Measurements from ENCODE around the gene CHCHD3.

CHCHD3 gene

DNA sequence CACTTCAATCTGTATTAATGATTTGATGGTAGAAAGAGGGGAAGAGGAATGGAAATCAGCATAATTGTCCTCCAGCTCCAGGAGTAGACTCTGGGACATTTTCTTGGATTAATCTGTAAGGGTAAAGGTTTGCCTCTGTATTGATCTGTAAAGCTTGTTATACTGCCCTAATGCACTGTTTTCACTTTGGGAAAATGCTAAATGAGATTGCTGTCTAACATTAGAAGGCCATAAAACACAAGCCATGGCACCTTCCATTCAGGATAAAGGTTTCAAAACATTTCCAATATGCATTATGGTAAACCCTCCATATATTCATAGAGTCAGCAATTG, 282.8 kb downstream of the CHCHD3 start:
- Histone ChIP-seq H3K27me3 (ENCODE audit: control insufficient read depth in 1 of 2, insufficient read depth in 2 of 2, low read length in 2 of 2) (no peaks in the 10 kb centered on the region), H3K4me1 (ENCODE audit: insufficient read depth, low read length) (no peaks in the 10 kb centered on the region), H3K36me3 (ENCODE audit: insufficient read depth, low read length) (peaks cover 10% of the 10 kb centered on the region), H3K27ac (ENCODE audit: low read depth, low read length) (no peak overlapping the region), H3K9ac (ENCODE audit: low read length) (no peak overlapping the region), H3K4me3 (ENCODE audit: low read depth in 1 of 2, low read length in 2 of 2) (no peak overlapping the region), H3K9me3 (ENCODE audit: low read length) (no peaks in the 10 kb centered on the region)

DNA sequence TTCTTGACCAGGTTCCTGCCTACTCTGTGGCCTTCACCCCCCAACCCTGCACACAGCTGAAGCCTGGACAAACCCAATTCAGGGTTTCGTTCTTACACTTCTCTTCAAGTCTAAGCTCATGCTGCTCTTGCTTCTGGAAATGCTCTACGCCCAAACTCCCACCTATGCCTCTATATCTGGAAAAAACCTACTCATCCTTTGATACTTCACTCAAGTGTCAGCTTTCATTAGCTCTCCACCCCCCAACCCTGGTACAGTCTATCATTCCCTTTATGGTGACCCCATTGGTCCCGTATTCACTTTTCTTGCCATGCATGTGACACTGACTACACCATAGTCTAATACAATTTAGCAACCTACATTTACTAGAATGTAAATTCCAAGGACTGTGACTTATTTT, 284.7 kb downstream of the CHCHD3 start:
- H3K27me3 ChIP-seq (ENCODE audit: control insufficient read depth in 1 of 2, insufficient read depth in 2 of 2, low read length in 2 of 2) = no peaks in the 10 kb centered on the region
- peaks cover 10% of the 10 kb centered on the region for H3K36me3 ChIP-seq (ENCODE audit: insufficient read depth, low read length)
- H3K4me3 ChIP-seq (ENCODE audit: low read depth in 1 of 2, low read length in 2 of 2) = no peak overlapping the region
- H3K9ac ChIP-seq (ENCODE audit: low read length) = no peak overlapping the region
- no peaks in the 10 kb centered on the region for H3K4me1 ChIP-seq (ENCODE audit: insufficient read depth, low read length)
- no peak overlapping the region for H3K27ac ChIP-seq (ENCODE audit: low read depth, low read length)
- no peaks in the 10 kb centered on the region for H3K9me3 ChIP-seq (ENCODE audit: low read length)

GRCh38 chr7:132793474-132793873, 288.4 kb downstream of the CHCHD3 start:
- Histone ChIP-seq H3K9ac (ENCODE audit: low read length) (no peak overlapping the region), H3K4me3 (ENCODE audit: low read depth in 1 of 2, low read length in 2 of 2) (no peak overlapping the region), H3K4me1 (ENCODE audit: insufficient read depth, low read length) (no peaks in the 10 kb centered on the region), H3K27me3 (ENCODE audit: control insufficient read depth in 1 of 2, insufficient read depth in 2 of 2, low read length in 2 of 2) (no peaks in the 10 kb centered on the region), H3K9me3 (ENCODE audit: low read length) (no peaks in the 10 kb centered on the region), H3K36me3 (ENCODE audit: insufficient read depth, low read length) (peaks cover 10% of the 10 kb centered on the region), H3K27ac (ENCODE audit: low read depth, low read length) (no peak overlapping the region)

DNA sequence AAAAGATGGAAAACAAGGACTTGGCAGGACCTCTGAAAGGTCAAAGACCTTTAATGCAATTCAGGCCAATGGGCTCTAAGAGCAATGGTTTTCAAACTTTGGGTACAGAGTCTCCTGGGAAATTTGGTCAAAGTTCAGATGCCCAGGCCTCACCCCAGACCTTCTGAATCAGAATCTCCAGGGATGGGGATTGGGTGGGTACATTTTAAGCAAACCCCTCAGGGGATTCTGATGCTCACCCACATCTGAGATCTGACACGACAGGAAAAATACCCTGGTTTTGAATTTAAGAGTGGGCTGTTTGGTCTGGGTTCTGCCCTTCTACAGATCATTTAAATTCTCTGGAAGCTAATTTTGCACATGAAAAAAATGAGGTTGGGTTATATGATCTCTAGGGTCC, 290.9 kb downstream of the CHCHD3 start:
- Histone ChIP-seq H3K4me1 (ENCODE audit: insufficient read depth, low read length) (no peaks in the 10 kb centered on the region), H3K9me3 (ENCODE audit: low read length) (no peaks in the 10 kb centered on the region), H3K27me3 (ENCODE audit: control insufficient read depth in 1 of 2, insufficient read depth in 2 of 2, low read length in 2 of 2) (no peaks in the 10 kb centered on the region), H3K27ac (ENCODE audit: low read depth, low read length) (no peak overlapping the region), H3K36me3 (ENCODE audit: insufficient read depth, low read length) (peaks cover 6% of the 10 kb centered on the region), H3K4me3 (ENCODE audit: low read depth in 1 of 2, low read length in 2 of 2) (no peak overlapping the region), H3K9ac (ENCODE audit: low read length) (no peak overlapping the region)

GRCh38 chr7:132790104-132790503, 291.8 kb downstream of the CHCHD3 start:
- Histone ChIP-seq H3K4me3 (ENCODE audit: low read depth in 1 of 2, low read length in 2 of 2) (no peak overlapping the region), H3K9ac (ENCODE audit: low read length) (no peak overlapping the region), H3K4me1 (ENCODE audit: insufficient read depth, low read length) (no peaks in the 10 kb centered on the region), H3K36me3 (ENCODE audit: insufficient read depth, low read length) (no peaks in the 10 kb centered on the region), H3K27ac (ENCODE audit: low read depth, low read length) (no peak overlapping the region), H3K27me3 (ENCODE audit: control insufficient read depth in 1 of 2, insufficient read depth in 2 of 2, low read length in 2 of 2) (no peaks in the 10 kb centered on the region), H3K9me3 (ENCODE audit: low read length) (no peaks in the 10 kb centered on the region)

GRCh38 chr7:132789281-132789680, 292.6 kb downstream of the CHCHD3 start:
- H3K4me3 ChIP-seq (ENCODE audit: low read depth in 1 of 2, low read length in 2 of 2) = no peak overlapping the region
- no peaks in the 10 kb centered on the region for H3K36me3 ChIP-seq (ENCODE audit: insufficient read depth, low read length)
- H3K27ac ChIP-seq (ENCODE audit: low read depth, low read length) = no peak overlapping the region
- no peak overlapping the region for H3K9ac ChIP-seq (ENCODE audit: low read length)
- H3K27me3 ChIP-seq (ENCODE audit: control insufficient read depth in 1 of 2, insufficient read depth in 2 of 2, low read length in 2 of 2) = no peaks in the 10 kb centered on the region
- no peaks in the 10 kb centered on the region for H3K4me1 ChIP-seq (ENCODE audit: insufficient read depth, low read length)
- no peaks in the 10 kb centered on the region for H3K9me3 ChIP-seq (ENCODE audit: low read length)

DNA sequence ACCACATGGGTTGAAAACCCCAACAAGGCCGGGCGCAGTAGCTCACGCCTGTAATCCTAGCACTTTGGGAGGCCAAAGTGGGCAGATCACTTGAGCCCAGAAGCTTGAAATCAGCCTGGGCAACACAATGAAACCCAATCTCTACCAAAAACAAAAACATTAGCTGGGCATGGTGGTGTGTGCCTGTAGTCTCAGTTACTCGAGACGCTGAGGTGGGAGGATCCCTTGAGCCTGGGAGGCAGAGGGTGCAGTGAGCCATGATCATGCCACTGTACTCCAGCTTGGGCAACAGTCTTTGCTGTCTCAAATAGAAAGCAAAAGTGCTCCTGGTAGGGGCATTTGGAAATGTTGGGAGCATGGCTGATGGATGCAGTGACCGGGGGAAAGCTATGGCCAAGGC, 296.0 kb downstream of the CHCHD3 start:
- Histone ChIP-seq H3K4me3 (ENCODE audit: low read depth in 1 of 2, low read length in 2 of 2) (no peak overlapping the region), H3K27me3 (ENCODE audit: control insufficient read depth in 1 of 2, insufficient read depth in 2 of 2, low read length in 2 of 2) (no peaks in the 10 kb centered on the region), H3K4me1 (ENCODE audit: insufficient read depth, low read length) (no peaks in the 10 kb centered on the region), H3K36me3 (ENCODE audit: insufficient read depth, low read length) (peaks cover 7% of the 10 kb centered on the region), H3K9ac (ENCODE audit: low read length) (no peak overlapping the region), H3K9me3 (ENCODE audit: low read length) (no peaks in the 10 kb centered on the region), H3K27ac (ENCODE audit: low read depth, low read length) (no peak overlapping the region)

GRCh38 chr7:132784406-132784805, 297.5 kb downstream of the CHCHD3 start:
- Histone ChIP-seq H3K9me3 (ENCODE audit: low read length) (no peaks in the 10 kb centered on the region), H3K9ac (ENCODE audit: low read length) (no peak overlapping the region), H3K27ac (ENCODE audit: low read depth, low read length) (no peak overlapping the region), H3K27me3 (ENCODE audit: control insufficient read depth in 1 of 2, insufficient read depth in 2 of 2, low read length in 2 of 2) (no peaks in the 10 kb centered on the region), H3K4me3 (ENCODE audit: low read depth in 1 of 2, low read length in 2 of 2) (no peak overlapping the region), H3K4me1 (ENCODE audit: insufficient read depth, low read length) (no peaks in the 10 kb centered on the region), H3K36me3 (ENCODE audit: insufficient read depth, low read length) (peaks cover 7% of the 10 kb centered on the region)

GRCh38 chr7:132783824-132784223, 298.1 kb downstream of the CHCHD3 start:
- Histone ChIP-seq H3K4me3 (ENCODE audit: low read depth in 1 of 2, low read length in 2 of 2) (no peak overlapping the region), H3K27ac (ENCODE audit: low read depth, low read length) (no peak overlapping the region), H3K36me3 (ENCODE audit: insufficient read depth, low read length) (peaks cover 7% of the 10 kb centered on the region), H3K4me1 (ENCODE audit: insufficient read depth, low read length) (no peaks in the 10 kb centered on the region), H3K27me3 (ENCODE audit: control insufficient read depth in 1 of 2, insufficient read depth in 2 of 2, low read length in 2 of 2) (no peaks in the 10 kb centered on the region), H3K9me3 (ENCODE audit: low read length) (no peaks in the 10 kb centered on the region), H3K9ac (ENCODE audit: low read length) (no peak overlapping the region)

DNA sequence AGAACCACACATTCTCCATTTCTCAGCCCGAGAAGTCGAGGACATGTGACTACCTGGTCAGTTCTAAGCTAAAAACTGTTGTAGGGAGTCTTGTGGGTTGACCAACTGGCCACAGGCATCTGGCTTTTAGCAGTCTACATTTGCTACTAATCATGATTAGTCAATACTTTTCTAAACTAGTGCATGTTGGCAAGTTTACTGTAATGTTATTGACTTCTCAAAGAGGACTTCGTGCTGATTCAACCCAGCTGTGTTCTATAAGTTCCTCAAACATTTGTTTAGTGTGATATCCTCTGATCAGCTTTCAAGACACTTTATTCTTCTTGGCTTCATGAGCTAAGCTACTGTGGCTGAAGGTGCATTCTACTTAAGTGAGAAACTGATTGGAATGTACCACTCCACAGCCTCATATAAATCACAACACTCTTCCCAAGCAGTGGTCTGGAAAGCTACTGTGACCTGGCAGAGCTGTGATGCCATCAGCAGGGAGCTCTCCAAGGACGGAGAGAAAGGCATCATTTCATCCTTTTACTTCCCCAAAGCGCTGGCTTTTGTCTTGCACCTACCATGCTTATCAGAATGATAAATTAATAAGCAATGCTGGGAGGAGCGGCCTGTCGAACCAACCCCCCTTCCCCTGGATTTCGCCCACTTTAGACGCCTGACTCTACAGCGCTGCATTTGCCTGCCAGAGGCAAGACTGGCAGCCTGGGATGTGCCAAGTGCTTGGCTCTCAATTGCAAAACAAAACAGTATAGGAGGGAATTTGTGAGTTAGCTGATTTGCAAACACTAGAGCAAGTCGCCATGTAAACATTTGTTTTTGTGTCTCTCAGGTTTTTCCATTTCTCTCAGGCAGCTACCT, 298.9 kb downstream of the CHCHD3 start:
- no peaks in the 10 kb centered on the region for H3K9me3 ChIP-seq (ENCODE audit: low read length)
- no peak overlapping the region for H3K4me3 ChIP-seq (ENCODE audit: low read depth in 1 of 2, low read length in 2 of 2)
- no peaks in the 10 kb centered on the region for H3K4me1 ChIP-seq (ENCODE audit: insufficient read depth, low read length)
- H3K27me3 ChIP-seq (ENCODE audit: control insufficient read depth in 1 of 2, insufficient read depth in 2 of 2, low read length in 2 of 2) = no peaks in the 10 kb centered on the region
- H3K27ac ChIP-seq (ENCODE audit: low read depth, low read length) = no peak overlapping the region
- peaks cover 7% of the 10 kb centered on the region for H3K36me3 ChIP-seq (ENCODE audit: insufficient read depth, low read length)
- H3K9ac ChIP-seq (ENCODE audit: low read length) = no peak overlapping the region

DNA sequence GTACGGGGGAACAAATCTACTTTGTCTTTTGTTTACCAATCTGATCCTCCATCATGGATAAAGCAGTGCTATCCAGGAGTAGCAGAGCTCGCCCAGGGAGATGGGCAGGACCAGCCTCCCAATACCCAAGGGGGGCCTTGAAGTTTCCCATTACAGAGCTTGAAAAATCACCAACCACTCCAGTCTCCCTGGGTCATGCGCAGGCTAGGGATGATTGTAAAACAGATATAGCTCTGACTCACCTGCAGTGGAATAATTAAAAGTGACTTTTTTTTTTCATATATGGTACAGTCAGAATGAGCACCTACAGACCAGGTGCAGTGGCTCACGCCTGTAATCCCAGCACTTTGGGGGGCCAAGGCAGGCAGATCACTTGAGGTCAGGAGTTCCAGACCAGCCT, 301.1 kb downstream of the CHCHD3 start:
- no peak overlapping the region for H3K9ac ChIP-seq (ENCODE audit: low read length)
- no peaks in the 10 kb centered on the region for H3K27me3 ChIP-seq (ENCODE audit: control insufficient read depth in 1 of 2, insufficient read depth in 2 of 2, low read length in 2 of 2)
- no peaks in the 10 kb centered on the region for H3K9me3 ChIP-seq (ENCODE audit: low read length)
- H3K27ac ChIP-seq (ENCODE audit: low read depth, low read length) = no peak overlapping the region
- H3K4me3 ChIP-seq (ENCODE audit: low read depth in 1 of 2, low read length in 2 of 2) = no peak overlapping the region
- H3K4me1 ChIP-seq (ENCODE audit: insufficient read depth, low read length) = no peaks in the 10 kb centered on the region
- H3K36me3 ChIP-seq (ENCODE audit: insufficient read depth, low read length) = peaks cover 7% of the 10 kb centered on the region

GRCh38 chr7:132779164-132779563, 302.7 kb downstream of the CHCHD3 start:
- Histone ChIP-seq H3K36me3 (ENCODE audit: insufficient read depth, low read length) (peaks cover 7% of the 10 kb centered on the region), H3K9ac (ENCODE audit: low read length) (no peak overlapping the region), H3K27ac (ENCODE audit: low read depth, low read length) (no peak overlapping the region), H3K9me3 (ENCODE audit: low read length) (no peaks in the 10 kb centered on the region), H3K4me3 (ENCODE audit: low read depth in 1 of 2, low read length in 2 of 2) (no peak overlapping the region), H3K4me1 (ENCODE audit: insufficient read depth, low read length) (no peaks in the 10 kb centered on the region), H3K27me3 (ENCODE audit: control insufficient read depth in 1 of 2, insufficient read depth in 2 of 2, low read length in 2 of 2) (no peaks in the 10 kb centered on the region)
